Ammon's horn (tissue), 1 donor: Measurements from ENCODE around the gene GSPT1.

Source experiments
- DNase-seq: peaks from one replicate; pipeline ENCODE4 v3.0.0-alpha.2; 2016; ENCODE audit warnings: low spot score

GSPT1 gene

GRCh38 chr16:11913425-11914079 lies 2.2 kb downstream of the GSPT1 start:
- no peak for DNase-seq

DNA sequence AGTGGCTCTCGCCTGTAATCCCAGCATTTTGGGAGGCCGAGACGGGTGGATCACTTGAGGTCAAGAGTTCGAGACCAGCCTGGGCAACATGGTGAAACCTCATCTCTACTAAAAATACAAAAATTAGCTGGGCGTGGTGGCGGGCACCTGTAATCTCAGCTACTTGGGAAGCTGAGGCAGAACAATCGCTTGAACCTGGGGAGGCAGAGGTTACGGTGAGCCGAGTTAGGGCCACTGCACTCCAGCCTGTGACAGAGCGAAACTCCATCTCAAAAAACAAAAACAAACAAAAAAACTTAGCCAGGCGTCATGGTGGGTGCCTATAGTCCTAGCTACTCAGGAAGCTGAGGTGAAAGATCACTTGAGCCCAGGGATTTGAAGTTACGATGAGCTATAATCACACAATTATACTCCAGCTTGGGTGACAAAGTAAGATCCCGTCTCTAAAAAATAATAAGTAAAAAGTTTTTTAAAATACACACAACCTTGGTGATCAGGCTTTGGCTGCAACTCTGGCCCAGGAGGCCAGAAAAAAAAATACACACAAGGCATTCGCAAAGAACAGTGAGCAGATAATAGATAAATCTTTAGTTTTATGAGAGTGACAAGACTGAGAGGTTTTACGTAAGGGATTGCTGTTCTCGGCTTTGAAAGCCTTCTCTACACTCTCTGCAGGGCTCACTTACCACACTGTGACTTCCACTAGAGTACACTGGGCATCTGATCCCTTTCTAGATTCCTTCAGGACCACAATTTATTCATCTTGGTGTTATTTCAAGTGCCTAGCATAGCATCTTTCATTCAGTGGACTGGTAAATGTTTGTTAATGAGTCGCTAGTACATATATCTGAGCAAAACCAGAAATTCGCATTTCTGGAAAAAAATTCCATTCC lies 5.9 kb downstream of the GSPT1 start:
- no peak for DNase-seq

GRCh38 chr16:11907160-11907970 lies 8.4 kb downstream of the GSPT1 start:
- no peak for DNase-seq

DNA sequence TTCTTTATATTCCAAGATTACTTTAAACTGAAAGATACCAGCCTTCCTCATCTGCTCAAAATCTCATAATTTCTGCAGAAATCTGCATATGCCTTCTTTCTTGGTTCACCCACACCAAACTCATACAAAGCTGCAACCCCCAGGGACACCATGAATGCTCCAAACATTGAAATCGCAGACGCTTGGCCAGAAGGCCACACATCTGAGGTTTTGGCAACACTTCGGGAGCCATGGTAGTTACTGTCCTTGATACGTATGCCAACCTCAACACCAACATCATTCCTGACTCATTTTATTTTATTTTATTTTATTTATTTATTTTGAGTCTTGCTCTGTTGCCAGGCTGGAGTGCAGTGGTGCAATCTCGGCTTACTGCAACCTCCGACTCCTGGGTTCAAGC lies 11.8 kb downstream of the GSPT1 start:
- no peak for DNase-seq

- no peak for DNase-seq
These were observed 14.7 kb downstream of the GSPT1 start for GRCh38 chr16:11901091-11901490.

DNA sequence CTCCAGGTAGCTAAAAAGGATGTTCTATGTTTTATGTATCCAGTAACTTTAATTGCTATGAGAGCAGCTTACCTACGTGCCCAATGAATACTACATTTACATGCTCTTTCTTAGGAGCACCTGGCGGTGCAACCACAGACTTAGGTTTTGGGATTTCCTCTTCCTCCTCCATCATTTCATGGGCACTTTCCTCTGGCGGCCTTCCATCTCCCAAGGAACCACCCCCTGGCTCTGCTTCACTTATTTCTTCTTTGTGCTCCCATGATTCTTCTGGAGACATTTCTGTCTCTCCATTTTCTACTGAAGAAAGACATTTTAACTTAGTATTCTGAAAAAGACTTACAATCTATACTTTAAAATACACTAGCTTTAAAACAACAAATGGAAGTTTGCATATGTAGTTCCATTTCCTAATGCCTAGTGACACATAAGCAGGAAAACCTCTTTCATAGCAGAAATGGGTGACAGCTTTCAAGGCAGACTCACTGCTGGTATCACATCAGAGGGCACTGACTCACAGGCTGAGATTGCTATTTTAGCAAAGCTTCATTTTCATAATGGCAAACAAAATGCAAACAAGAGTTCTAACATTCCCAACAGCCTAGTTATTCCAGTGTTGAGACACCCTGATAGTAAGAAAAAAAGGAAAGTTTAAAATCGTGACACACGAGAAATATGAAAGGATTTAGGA lies 19.1 kb downstream of the GSPT1 start:
- peak; percentile 55 for DNase-seq

GRCh38 chr16:11893571-11893970 lies 22.2 kb downstream of the GSPT1 start:
- no peak for DNase-seq

GRCh38 chr16:11892761-11893160 lies 23.0 kb downstream of the GSPT1 start:
- no peak for DNase-seq

DNA sequence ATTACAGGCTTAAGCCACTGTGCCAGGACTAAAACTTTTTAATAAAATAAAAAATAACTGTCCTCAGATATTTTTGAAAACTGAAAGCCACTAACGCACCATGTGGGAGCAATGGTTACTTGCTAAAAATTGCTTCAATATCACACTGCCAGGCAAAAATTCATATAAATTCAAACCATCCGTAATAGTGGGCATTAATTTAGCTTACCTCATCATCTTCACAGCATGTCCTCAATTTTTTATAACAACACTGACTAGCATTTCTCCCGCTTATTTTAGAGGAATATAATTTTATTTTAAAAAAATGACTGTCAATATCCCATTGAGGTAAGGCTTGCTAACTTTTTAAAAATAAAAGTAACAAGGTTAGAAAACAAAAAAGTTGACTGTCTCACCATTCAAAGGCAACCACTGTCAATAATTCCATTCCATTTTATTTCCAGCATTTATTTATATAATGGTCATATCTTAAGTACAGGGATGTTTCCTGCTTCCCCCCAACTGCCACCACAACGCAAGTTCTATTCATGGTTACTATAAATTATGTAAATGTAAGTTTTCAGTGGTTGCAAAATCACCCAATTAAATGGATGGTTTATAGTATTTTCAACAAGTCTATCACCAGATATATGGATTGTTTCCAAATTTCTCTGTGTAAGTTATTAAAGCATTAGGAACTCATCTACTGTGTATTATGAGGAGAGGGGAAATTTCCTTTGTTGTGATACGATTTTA lies 25.4 kb downstream of the GSPT1 start:
- DNase-seq, result no peak

DNA sequence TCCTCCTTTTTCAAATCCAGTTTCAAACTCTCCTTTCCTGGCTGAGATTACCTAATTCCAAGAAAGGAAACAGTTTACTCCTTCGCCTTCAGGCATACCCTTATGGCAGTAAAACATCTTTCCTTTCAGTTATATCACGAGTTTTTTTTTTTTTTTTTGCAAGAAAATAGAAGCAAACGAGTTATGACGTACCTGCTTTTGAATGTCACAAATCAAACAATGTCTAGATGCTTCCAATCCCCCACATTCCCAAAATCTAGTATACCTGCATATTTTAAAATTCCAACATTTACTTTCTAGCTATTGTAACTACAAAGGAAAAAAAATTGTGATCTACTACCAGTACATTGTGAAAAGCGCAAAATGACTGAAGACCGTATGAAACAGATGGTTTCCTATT lies 28.9 kb downstream of the GSPT1 start:
- DNase-seq, result no peak

GRCh38 chr16:11884035-11884434 lies 31.7 kb downstream of the GSPT1 start:
- no peak for DNase-seq

GRCh38 chr16:11880007-11880406 lies 35.7 kb downstream of the GSPT1 start:
- no peak for DNase-seq

DNA sequence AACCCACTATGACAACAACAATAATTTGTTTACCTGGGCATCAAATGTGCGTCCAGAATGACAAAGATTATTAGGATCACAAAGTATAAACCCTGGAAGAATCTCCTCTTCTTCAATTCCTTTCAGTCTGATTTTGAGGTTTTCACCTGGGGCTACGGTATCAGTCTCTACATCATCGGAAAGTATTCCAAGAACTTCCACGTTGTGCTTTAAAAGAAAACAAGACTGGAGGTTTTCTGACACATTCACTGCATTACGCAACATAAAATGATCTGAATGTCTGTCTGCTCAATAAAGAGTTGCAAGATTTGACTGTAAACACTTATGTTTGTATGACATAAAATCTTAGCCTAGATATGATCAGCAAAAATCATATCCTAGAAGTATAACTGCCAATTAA lies 38.4 kb downstream of the GSPT1 start:
- DNase-seq, result no peak

DNA sequence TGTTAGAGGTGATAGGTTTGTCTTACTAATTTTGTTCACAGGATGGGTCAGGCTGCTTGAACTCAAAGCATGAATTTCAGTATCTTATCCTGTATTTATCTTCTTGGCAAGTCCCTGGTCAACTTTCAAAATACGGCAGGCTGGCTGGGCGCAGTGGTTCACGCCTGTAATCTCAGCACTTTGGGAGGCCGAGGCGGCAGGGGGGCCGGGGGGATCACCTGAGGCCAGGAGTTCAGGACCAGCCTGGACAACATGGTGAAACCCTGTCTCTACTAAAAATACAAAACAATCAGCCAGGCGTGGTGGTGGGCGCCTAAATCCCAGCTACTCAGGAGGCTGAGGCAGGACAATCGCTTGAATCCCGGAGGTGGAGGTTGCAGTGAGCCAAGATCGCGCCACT lies 39.5 kb downstream of the GSPT1 start:
- DNase-seq, result no peak

DNA sequence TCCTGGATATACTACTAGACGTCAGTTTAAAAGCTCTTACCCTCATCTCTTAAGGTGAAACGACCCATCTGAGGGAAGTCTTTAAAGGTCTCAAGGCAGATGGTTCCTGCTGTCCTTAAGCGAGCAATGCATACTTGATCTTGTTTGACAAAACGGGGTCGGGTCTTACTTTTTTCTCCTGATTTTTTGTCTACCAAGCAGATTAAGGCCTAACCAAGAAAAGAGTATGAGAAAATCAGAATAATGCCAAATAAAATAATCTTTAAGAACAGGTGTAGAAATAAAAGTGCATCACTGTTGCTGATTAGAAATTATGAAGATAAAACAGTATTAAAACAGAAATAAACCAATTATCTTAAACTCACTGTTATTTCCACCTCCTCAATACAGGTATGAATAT lies 40.0 kb downstream of the GSPT1 start:
- no peak for DNase-seq

GRCh38 chr16:11871193-11871592 lies 44.6 kb downstream of the GSPT1 start:
- DNase-seq, result no peak

DNA sequence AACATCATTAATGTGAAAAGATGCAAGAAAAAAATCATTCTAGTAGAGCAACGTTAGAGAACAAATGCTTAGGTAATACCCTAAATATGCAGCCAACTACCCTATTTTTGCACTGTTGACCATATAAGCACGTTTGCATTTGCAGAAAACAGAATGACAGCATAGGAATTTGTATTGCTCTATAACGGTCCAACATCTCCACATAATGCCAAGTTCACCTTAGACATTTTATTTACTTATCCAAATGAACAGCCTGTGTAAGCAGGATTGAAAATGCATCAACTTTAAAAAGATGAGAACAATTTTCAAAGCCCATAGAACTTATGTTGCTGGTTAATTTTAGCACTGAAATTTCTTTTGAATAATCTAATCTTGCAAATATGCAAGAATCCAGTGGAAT lies 45.4 kb downstream of the GSPT1 start:
- DNase-seq, result no peak

- DNase-seq, result no peak
These were observed 46.2 kb downstream of the GSPT1 start for GRCh38 chr16:11869353-11870228.

DNA sequence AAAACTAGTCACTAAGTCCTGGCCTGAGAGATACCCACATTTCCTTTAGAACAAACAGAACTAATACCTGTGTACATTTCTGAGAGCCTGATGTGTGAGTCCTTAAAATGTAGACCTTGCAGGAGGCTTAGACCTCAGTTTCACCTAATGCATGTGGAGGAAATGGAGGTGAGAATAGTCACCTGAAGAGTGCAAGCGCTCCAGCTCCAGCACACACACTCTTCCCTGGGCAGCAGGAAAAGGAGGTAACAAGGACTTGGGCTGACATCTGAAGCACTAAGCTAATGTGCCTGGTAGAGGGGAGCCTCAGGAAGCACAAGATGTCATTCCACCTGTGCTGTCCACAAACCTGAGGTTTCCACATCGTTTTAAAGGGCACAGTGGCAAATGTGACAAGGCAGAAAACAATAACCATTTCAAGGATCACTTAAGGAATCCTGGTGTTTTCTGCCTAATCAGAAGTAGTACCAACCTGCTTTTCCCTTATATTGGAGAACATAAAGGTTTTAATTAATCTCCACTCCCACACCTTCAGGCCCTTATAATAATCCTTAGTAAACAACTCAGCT lies 47.3 kb downstream of the GSPT1 start:
- no peak for DNase-seq

DNA sequence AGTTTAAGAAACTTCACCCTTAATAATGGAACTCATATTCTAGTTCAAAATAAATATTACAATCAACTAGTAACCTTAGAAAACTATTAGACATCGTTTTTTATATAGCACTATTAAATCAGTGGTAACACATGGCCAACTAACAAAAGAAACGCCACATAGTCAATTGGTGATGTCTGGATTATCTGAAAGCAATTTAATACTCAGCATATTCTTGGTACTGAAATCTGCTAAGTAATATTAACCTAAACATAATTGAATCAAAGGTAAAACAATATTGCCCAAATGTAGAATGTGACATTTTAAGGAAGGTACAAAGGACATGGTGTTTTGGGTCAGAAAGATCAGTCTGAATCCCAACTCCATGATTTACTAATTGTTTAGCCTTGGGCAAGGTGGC lies 53.3 kb downstream of the GSPT1 start:
- no peak for DNase-seq
